Esophagus squamous epithelium (tissue), 5 donors: ENCODE measurements around the gene RPTOR. TPM values are rescaled to one million over a fixed set of nuclear protein-coding genes. Genes with fewer than 3 reads are reported as not detected.

Experiments used
- DNase-seq: peaks from one replicate; lab custom pipeline; 2025; lab: John Stamatoyannopoulos, UW
- H3K27ac ChIP-seq, 4 donors: fragments of 200-600 bp; sonication (generic); one replicate each; pipeline ENCODE4 v1.5.1; 2016 to 2019; ENCODE audit warnings: mild to moderate bottlenecking in 1 of 4
- H3K27me3 ChIP-seq, 4 donors: fragments of 200-600 bp; sonication (generic); 1 replicate in 3 of 4; 2 replicates in 1 of 4; pipeline versions ENCODE4 v1.5.1 to v1.6.0; 2017 to 2021; ENCODE audit warnings: antibody characterized with exemption in 1 of 4
- H3K36me3 ChIP-seq, 3 donors: fragments of 200-600 bp; sonication (generic); one replicate each; pipeline ENCODE4 v1.5.1; 2016 to 2019
- H3K4me1 ChIP-seq, 3 donors: fragments of 200-600 bp; sonication (generic); one replicate each; pipeline ENCODE4 v1.5.1; 2017 to 2019
- H3K4me3 ChIP-seq, 4 donors: fragments of 200-600 bp; sonication (generic); 1 replicate in 3 of 4; 2 replicates in 1 of 4; pipeline ENCODE4 v1.5.1; 2016 to 2019; ENCODE audit warnings: mild to moderate bottlenecking in 2 of 4, moderate library complexity in 1 of 4
- H3K9me3 ChIP-seq, 3 donors: fragments of 200-600 bp; sonication (generic); one replicate each; pipeline ENCODE4 v1.5.1; 2016 to 2019
- POLR2A ChIP-seq, 4 donors: fragments of 450-650 bp; IDR thresholded peaks; one replicate each; pipeline ENCODE4 v1.6.1; 2017; ENCODE audit warnings: antibody characterized with exemption in 4 of 4, mild to moderate bottlenecking in 4 of 4, moderate library complexity in 3 of 4
- WGBS, 2 donors: methylation state at CpG; one replicate each; pipeline ENCODE4 v1.1.5; 2018; 5-methylcytosine and 5-hydroxymethylcytosine counted together
- intact Hi-C: fragments of 100-400 bp; cut with DNase I; formaldehyde crosslinking; loops from one replicate; pipeline ENCODE4 v1.15.0; 2022
- total RNA-seq, 4 donors: library from RNA; depleted of rRNA; stranded (reverse); fragments of >200 nt; gene quantifications; one replicate each; pipeline ENCODE4 v1.1.0, GENCODE V29; 2016
- TF ChIP-seq, protein P1 (sequence below), 6 experiments: fragments of 450-650 bp in 4 of 6; fragments of 200-600 bp in 2 of 6; sonication (generic) in 2 of 6; IDR thresholded peaks; one replicate each; pipeline ENCODE4 v1.5.1; 2016 to 2019; ENCODE audit warnings: antibody characterized with exemption in 6 of 6, mild to moderate bottlenecking in 4 of 6, moderate library complexity in 4 of 6
- donor health status: DM: yes; HTN: yes; CAD: no.

The RPTOR gene
- total RNA-seq, 4 donors from 2014 or later = 11.7 to 27.8 (median 22.8) TPM

DNA sequence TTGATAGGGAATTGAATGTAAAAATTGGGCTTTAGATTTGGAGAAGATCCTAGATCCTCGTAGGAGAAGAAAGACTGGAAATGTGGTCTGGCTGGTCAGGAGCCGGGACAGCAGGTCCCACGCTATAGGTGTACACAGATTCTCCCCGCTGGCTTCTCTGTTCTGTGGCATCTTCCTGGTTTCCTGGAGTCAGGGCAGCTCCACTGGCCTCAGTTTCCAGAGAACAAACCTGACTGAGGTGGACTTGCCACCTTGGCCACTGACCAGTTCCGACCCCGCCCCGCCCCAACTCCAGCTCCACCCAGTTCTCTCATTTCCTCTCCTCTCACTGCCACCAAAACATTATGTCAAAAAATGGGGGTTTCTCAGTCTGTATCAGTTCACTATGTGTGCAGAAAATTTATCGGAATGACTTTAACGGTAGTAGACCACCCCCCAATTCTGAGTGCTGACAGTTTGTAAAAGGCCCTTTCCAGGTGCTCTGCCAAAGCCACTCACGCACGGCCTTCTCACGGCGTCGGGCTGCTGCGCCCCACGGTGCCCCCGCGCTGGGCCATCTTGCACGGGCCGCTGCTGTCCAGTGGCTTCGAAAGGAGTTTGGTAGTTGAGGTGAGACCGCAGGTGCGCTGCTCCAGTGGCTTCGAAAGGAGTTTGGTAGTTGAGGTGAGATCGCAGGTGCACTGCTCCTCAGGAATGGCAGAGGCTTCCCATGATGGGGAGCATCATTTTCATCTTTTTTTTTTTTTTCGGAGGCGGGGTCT lies 285.6 kb downstream of the RPTOR start:
- WGBS, 2 donors = 95 to 96% methylated on average over 27 of the region's 27 CpGs
- Histone ChIP-seq H3K36me3 (peaks cover 0 to 18% (median 0%) of the 10 kb centered on the region in 3 donors), H3K27ac (no peak overlapping the region), H3K9me3 (no peaks in the 10 kb centered on the region), H3K27me3 (no peaks in the 10 kb centered on the region), H3K4me3 (no peak overlapping the region), H3K4me1 (peaks cover 28 to 54% (median 31%) of the 10 kb centered on the region in 3 donors)
- TF ChIP-seq, protein P1, sequence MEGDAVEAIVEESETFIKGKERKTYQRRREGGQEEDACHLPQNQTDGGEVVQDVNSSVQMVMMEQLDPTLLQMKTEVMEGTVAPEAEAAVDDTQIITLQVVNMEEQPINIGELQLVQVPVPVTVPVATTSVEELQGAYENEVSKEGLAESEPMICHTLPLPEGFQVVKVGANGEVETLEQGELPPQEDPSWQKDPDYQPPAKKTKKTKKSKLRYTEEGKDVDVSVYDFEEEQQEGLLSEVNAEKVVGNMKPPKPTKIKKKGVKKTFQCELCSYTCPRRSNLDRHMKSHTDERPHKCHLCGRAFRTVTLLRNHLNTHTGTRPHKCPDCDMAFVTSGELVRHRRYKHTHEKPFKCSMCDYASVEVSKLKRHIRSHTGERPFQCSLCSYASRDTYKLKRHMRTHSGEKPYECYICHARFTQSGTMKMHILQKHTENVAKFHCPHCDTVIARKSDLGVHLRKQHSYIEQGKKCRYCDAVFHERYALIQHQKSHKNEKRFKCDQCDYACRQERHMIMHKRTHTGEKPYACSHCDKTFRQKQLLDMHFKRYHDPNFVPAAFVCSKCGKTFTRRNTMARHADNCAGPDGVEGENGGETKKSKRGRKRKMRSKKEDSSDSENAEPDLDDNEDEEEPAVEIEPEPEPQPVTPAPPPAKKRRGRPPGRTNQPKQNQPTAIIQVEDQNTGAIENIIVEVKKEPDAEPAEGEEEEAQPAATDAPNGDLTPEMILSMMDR (IDR thresholded peaks at IDR 0.05) = no peak
- no peak for TF ChIP-seq POLR2A (IDR thresholded peaks at IDR 0.05)
- intact Hi-C loops = no loop called here
- DNase-seq = no peak

DNA sequence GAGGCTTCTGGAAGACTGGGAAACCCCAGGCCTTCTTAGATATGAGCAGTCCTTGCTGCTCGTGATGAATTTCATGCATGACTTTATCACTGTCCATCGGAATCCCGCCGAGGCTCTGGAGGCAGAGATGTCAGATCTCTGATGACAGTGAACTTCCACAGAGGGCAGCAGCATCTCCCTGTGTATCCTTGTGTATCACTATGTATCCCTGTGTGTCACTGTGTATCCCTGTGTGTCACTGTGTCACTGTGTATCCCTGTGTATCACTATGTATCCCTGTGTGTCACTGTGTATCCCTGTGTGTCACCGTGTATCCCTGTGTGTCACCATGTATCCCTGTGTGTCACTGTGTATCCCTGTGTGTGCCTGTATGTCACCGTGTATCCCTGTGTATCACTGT lies 286.9 kb downstream of the RPTOR start:
- H3K9me3 ChIP-seq = no peaks in the 10 kb centered on the region
- no peaks in the 10 kb centered on the region for H3K27me3 ChIP-seq
- H3K27ac ChIP-seq = no peak overlapping the region
- DNase-seq = no peak
- intact Hi-C loops = no loop called here
- H3K4me1 ChIP-seq = peaks cover 26 to 48% (median 28%) of the 10 kb centered on the region in 3 donors
- no peak for TF ChIP-seq POLR2A (IDR thresholded peaks at IDR 0.05)
- TF ChIP-seq, protein P1 (IDR thresholded peaks at IDR 0.05) = no peak
- no peak overlapping the region for H3K4me3 ChIP-seq
- WGBS, 2 donors = 90 to 93% methylated on average over 5 to 6 of the region's 6 CpGs
- H3K36me3 ChIP-seq = peaks cover 0 to 5% (median 0%) of the 10 kb centered on the region in 3 donors

DNA sequence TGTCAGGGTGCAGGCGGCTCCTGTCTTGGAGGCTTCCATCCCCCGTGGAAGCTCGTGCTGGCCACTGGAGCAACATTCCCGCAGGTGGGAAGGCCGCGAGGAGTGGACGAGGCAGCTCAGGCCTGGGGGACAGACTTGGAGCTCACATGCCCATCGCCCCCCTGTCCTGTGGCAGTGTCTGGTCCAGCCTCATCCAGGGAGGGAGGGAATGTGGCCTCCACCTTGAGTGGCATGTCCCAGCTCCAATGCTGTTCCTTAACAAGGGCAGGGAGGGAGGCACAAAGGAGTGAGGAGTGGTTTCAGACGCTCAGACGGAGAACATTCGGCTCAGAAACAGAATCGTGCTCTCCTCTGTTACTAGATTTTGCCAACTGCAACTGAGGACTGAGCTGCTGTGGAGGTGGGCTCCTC lies 287.6 kb downstream of the RPTOR start:
- DNase-seq = no peak
- intact Hi-C loops = no loop called here
- peak overlapping the region; percentile 62 to 91 (median 86) for H3K27ac ChIP-seq
- H3K27me3 ChIP-seq = no peaks in the 10 kb centered on the region
- TF ChIP-seq POLR2A (IDR thresholded peaks at IDR 0.05) = no peak
- TF ChIP-seq, protein P1 (IDR thresholded peaks at IDR 0.05) = no peak
- WGBS, 2 donors = 50 to 54% methylated on average over 3 to 6 of the region's 12 CpGs
- H3K9me3 ChIP-seq = no peaks in the 10 kb centered on the region
- peaks cover 0 to 5% (median 0%) of the 10 kb centered on the region in 3 donors for H3K36me3 ChIP-seq
- H3K4me3 ChIP-seq = peak overlapping the region in 3 of 4 donors; percentile 49 to 66 (median 53)
- H3K4me1 ChIP-seq = peaks cover 21 to 40% (median 23%) of the 10 kb centered on the region in 3 donors

DNA sequence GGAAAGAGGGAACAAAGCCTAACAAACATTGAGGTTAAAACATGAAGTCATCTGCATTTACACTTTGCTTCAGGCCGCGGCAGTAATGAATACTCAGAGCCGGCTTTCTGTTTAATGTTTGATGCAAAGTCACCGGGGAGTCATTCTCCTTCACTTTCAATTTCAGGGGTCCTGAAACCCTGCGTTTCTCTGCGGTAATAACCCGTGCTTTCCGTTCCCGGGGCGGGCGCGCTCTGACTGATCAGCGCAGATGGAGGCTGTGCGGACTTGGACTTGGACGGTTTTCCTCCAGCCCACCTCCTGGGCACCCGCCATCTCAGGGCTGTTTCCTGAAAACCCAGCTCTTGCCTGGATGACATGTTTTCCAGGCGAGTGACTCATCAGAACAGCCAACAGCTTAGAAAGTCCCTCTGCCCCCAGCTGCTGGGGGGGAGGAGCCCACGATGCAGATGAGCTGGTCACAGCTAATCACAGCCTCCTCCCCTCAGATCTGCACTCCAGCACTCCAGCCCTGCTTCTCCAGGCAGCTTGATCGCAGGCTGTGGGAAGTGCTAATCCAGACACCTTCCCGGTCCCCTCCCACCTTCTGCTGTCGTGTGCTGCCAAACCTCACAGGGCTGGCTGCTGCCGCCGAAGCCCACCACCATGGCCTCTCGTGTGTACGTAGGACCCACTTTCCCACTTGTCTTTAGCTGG lies 288.4 kb downstream of the RPTOR start:
- Histone ChIP-seq H3K9me3 (no peaks in the 10 kb centered on the region), H3K27ac (peak overlapping the region; percentile 62 to 91 (median 86)), H3K4me1 (peaks cover 15 to 33% (median 15%) of the 10 kb centered on the region in 3 donors), H3K36me3 (peaks cover 0 to 11% (median 0%) of the 10 kb centered on the region in 3 donors), H3K27me3 (no peaks in the 10 kb centered on the region), H3K4me3 (peak overlapping the region; percentile 27 to 66 (median 51))
- TF ChIP-seq POLR2A (IDR thresholded peaks at IDR 0.05) = peak in 2 of 4 donors; percentile 52 to 69
- TF ChIP-seq, protein P1 (IDR thresholded peaks at IDR 0.05) = no peak
- peak; percentile 45 for DNase-seq
- intact Hi-C loops = no loop called here
- WGBS, 2 donors = 1 to 3% methylated on average over 19 to 23 of the region's 25 CpGs
